GM12878 (cell line): ENCODE measurements around the gene GTSE1. TPM values are rescaled to one million over a fixed set of nuclear protein-coding genes. Genes with fewer than 3 reads are reported as not detected.

Experiments used
- ATAC-seq: fragments of 200-7000 bp; cut with Tn5 transposase; 3 replicates; pipeline ENCODE4 v1.9.1; 2020; ENCODE audit warnings: mild to moderate bottlenecking, moderate library complexity
- BruUV-seq: library from RNA; stranded (reverse); fragments of 400-500 nt; replicated peaks from 2 replicates; lab custom pipeline; 2021; lab: Mats Ljungman, UMichigan
- CTCF ChIA-PET: fragments of 300-600 bp; sonication (Branson Sonifier 250); formaldehyde crosslinking; extraction: SDS; loops from one replicate; lab custom pipeline; 2021; ENCODE audit warnings: inconsistent platforms; lab: Yijun Ruan, JAX
- POLR2A ChIA-PET: fragments of 350-600 bp; formaldehyde crosslinking; extraction: SDS; loops from one replicate; lab custom pipeline; 2021; ENCODE audit warnings: inconsistent platforms; lab: Charles Lee
- RAD21 ChIA-PET: fragments of 300-600 bp; sonication (Branson Sonifier 250); formaldehyde crosslinking; loops from one replicate; lab custom pipeline; 2023; ENCODE audit warnings: antibody characterized with exemption; ENCODE audit not compliant: unreplicated experiment; lab: Charles Lee
- SMC1A ChIA-PET: fragments of 300-600 bp; sonication (Branson Sonifier 250); formaldehyde crosslinking; loops from one replicate; lab custom pipeline; 2023; ENCODE audit not compliant: unreplicated experiment, uncharacterized antibody; lab: Charles Lee
- DNase-seq: peaks from one replicate; pipeline ENCODE4 v3.0.0-alpha.2; 2011; ENCODE audit warnings: low read depth, low spot score
- FAIRE-seq: peaks from 3 replicates; lab custom pipeline; 2011; peaks lifted over from hg19 to GRCh38; lab: Jason Lieb, UNC
- H2AFZ ChIP-seq: 2 replicates; pipeline ENCODE4 v1.6.0; 2011; ENCODE audit warnings: low read depth, low read length, control low read depth; ENCODE audit not compliant: control insufficient read depth
- H3K27ac ChIP-seq: 2 replicates; pipeline ENCODE4 v1.5.1; 2011; ENCODE audit warnings: control low read depth; ENCODE audit not compliant: control insufficient read depth, insufficient read depth
- H3K27me3 ChIP-seq, 2 experiments: replicated peaks in 1 of 2; 2 replicates each; pipeline versions ENCODE4 v1.6.0 to v1.6.1; 2011; ENCODE audit warnings: low read length in 1 of 2; ENCODE audit not compliant: control insufficient read depth in 2 of 2, insufficient read depth in 2 of 2
- H3K36me3 ChIP-seq, 2 experiments: 2 replicates each; pipeline ENCODE4 v1.5.1; 2011; ENCODE audit warnings: low read length in 1 of 2; ENCODE audit not compliant: control insufficient read depth in 2 of 2, insufficient read depth in 2 of 2
- H3K4me1 ChIP-seq: 2 replicates; pipeline ENCODE4 v1.6.1; 2011; ENCODE audit warnings: mild to moderate bottlenecking, low read length, moderate library complexity, mixed read lengths; ENCODE audit not compliant: control insufficient read depth, insufficient read depth
- H3K4me2 ChIP-seq: 2 replicates; pipeline ENCODE4 v1.6.0; 2011; ENCODE audit warnings: control low read depth; ENCODE audit not compliant: control insufficient read depth, insufficient read depth
- H3K4me3 ChIP-seq: fragments of 200-600 bp; sonication (generic); 2 replicates; pipeline ENCODE4 v1.5.1; 2016
- H3K79me2 ChIP-seq: 2 replicates; pipeline ENCODE4 v1.6.0; 2011; ENCODE audit warnings: low read length; ENCODE audit not compliant: control insufficient read depth, insufficient read depth
- H3K9ac ChIP-seq: 2 replicates; pipeline ENCODE4 v1.8.0; 2011; ENCODE audit warnings: low read length, control low read depth, mixed read lengths; ENCODE audit not compliant: control insufficient read depth, insufficient read depth
- H3K9me3 ChIP-seq: replicated peaks from 3 replicates; pipeline ENCODE4 v1.5.1; 2011; ENCODE audit warnings: mild to moderate bottlenecking, low read length; ENCODE audit not compliant: control insufficient read depth, insufficient read depth
- H4K20me1 ChIP-seq: 2 replicates; pipeline ENCODE4 v1.6.0; 2011; ENCODE audit not compliant: control insufficient read depth, insufficient read depth
- ATF7 ChIP-seq: fragments of 450-650 bp; IDR thresholded peaks from 2 replicates; pipeline ENCODE4 v1.6.1; 2016; ENCODE audit warnings: low read depth, mild to moderate bottlenecking
- BRCA1 ChIP-seq: IDR thresholded peaks from 2 replicates; pipeline ENCODE4 v1.6.1; 2011; ENCODE audit warnings: low read depth, low read length, improper control_type of control experiment
- FOXK2 ChIP-seq: fragments of 450-650 bp; IDR thresholded peaks from 2 replicates; pipeline ENCODE4 v1.6.1; 2017; ENCODE audit warnings: mild to moderate bottlenecking, moderate library complexity
- HCFC1 ChIP-seq: fragments of 150-350 bp; IDR thresholded peaks from 2 replicates; pipeline ENCODE4 v1.6.1; 2014; ENCODE audit warnings: low read length
- IRF4 ChIP-seq: IDR thresholded peaks from 2 replicates; pipeline ENCODE4 v1.6.1; 2011; ENCODE audit warnings: low read depth, low read length
- MEF2A ChIP-seq: IDR thresholded peaks from 2 replicates; pipeline ENCODE4 v1.6.1; 2011; ENCODE audit warnings: low read depth, mild to moderate bottlenecking, low read length, moderate library complexity; ENCODE audit not compliant: insufficient read depth
- PAX5 ChIP-seq: IDR thresholded peaks from 2 replicates; pipeline ENCODE4 v1.6.1; 2011; ENCODE audit warnings: low read depth, low read length, borderline replicate concordance
- RAD21 ChIP-seq: IDR thresholded peaks from 2 replicates; pipeline ENCODE4 v1.6.1; 2011; ENCODE audit warnings: mild to moderate bottlenecking, low read depth, low read length, moderate library complexity; ENCODE audit not compliant: insufficient read depth
- TAF1 ChIP-seq: IDR thresholded peaks from 2 replicates; pipeline ENCODE4 v1.6.1; 2011; ENCODE audit warnings: mild to moderate bottlenecking, low read depth, low read length, borderline replicate concordance
- ZNF207 ChIP-seq: fragments of 450-650 bp; IDR thresholded peaks from 2 replicates; pipeline ENCODE4 v1.6.1; 2014; ENCODE audit warnings: antibody characterized with exemption, mild to moderate bottlenecking, borderline replicate concordance
- ZSCAN29 ChIP-seq: fragments of 450-650 bp; IDR thresholded peaks from 2 replicates; pipeline ENCODE4 v1.6.1; 2017; ENCODE audit warnings: mild to moderate bottlenecking, moderate library complexity
- WGBS: methylation state at CpG from one replicate; pipeline ENCODE4 v1.1.6; 2016; ENCODE audit warnings: low lambda C conversion rate; ENCODE audit not compliant: insufficient replicate concordance, insufficient coverage; ENCODE audit errors: missing lambda C conversion rate; 5-methylcytosine and 5-hydroxymethylcytosine counted together
- in situ Hi-C: fragments of 300-500 bp; cut with MboI; formaldehyde crosslinking; loops from 9 replicates; pipeline ENCODE4 v1.14.3; 2018; ENCODE audit warnings: mixed read lengths
- intact Hi-C: fragments of 100-400 bp; cut with micrococcal nuclease; formaldehyde crosslinking; loops from one replicate; pipeline ENCODE4 v1.14.2; 2022; ENCODE audit not compliant: unreplicated experiment
- polyA plus RNA-seq, 11 experiments: library from polyadenylated mRNA; depleted of rRNA in 4 of 11; unstranded in 6 of 11; stranded (reverse) in 5 of 11; fragments of >200 nt; fragmentation: Nextera tagmentation in 4 of 11; fragmentation: Illumina TruSeq in 1 of 11; extraction: Ambion mirVana in 4 of 11; extraction: Trizol in 1 of 11; gene quantifications; 1 replicate in 1 of 11; 2 replicates in 10 of 11; pipeline versions ENCODE4 v1.2.1 to v1.2.3, GENCODE V29; 2011 to 2016; ENCODE audit warnings: inconsistent platforms in 2 of 11, missing spikeins in 2 of 11, low read depth in 1 of 11
- total RNA-seq, 4 experiments: library from RNA; depleted of rRNA in 3 of 4; stranded (reverse); fragments of >200 nt in 3 of 4; fragmentation: Illumina TruSeq in 1 of 4; extraction: Trizol in 1 of 4; gene quantifications; 2 replicates each; pipeline versions ENCODE4 v1.2.1 to v1.2.3, GENCODE V29; 2013 to 2021
- TF ChIP-seq, protein P1 (sequence below): fragments of 450-650 bp; IDR thresholded peaks from 2 replicates; pipeline ENCODE4 v1.6.1; 2018; ENCODE audit warnings: mild to moderate bottlenecking, low read depth, moderate library complexity; ENCODE audit not compliant: partially characterized antibody
- TF ChIP-seq, protein P2 (sequence below): fragments of 450-650 bp; IDR thresholded peaks from 2 replicates; pipeline ENCODE4 v1.6.1; 2017; ENCODE audit warnings: low read depth, mild to moderate bottlenecking, moderate library complexity
- TF ChIP-seq, protein P3 (sequence below): fragments of 150-350 bp; IDR thresholded peaks from 2 replicates; pipeline ENCODE4 v1.6.1; 2016; ENCODE audit warnings: low read depth, low read length
- TF ChIP-seq, protein P4 (sequence below): IDR thresholded peaks from 2 replicates; pipeline ENCODE4 v1.6.1; 2012; ENCODE audit warnings: low read depth, low read length, improper control_type of control experiment

GTSE1 gene
- total and polyA plus RNA-seq, 10 of the 15 experiments (the other 5 are each of a cell fraction or from before 2014, with no cell fraction given): 6.6 to 46.2 (median 32.3) TPM

DNA sequence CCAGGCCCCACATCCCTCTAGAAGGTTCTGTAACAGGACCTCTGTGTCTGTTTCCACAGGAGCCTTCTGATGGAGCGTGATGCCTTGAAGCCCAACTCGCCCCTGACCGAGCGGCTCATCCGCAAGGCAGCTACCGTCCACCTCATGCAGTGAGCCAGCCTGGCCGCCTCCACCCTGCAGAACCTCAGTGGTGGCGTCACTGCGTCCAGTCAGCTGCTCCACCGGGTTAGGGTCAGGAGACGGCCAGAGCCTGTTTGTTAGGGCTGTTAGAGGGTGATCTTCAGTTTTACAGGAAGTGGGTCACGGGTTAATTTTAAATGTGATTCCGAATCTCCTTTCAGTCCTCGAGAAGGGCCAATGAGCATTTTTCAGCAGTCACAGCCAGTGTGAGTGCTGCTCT, 3.9 kb upstream of the GTSE1 start (continued):
- TF ChIP-seq, protein P1, sequence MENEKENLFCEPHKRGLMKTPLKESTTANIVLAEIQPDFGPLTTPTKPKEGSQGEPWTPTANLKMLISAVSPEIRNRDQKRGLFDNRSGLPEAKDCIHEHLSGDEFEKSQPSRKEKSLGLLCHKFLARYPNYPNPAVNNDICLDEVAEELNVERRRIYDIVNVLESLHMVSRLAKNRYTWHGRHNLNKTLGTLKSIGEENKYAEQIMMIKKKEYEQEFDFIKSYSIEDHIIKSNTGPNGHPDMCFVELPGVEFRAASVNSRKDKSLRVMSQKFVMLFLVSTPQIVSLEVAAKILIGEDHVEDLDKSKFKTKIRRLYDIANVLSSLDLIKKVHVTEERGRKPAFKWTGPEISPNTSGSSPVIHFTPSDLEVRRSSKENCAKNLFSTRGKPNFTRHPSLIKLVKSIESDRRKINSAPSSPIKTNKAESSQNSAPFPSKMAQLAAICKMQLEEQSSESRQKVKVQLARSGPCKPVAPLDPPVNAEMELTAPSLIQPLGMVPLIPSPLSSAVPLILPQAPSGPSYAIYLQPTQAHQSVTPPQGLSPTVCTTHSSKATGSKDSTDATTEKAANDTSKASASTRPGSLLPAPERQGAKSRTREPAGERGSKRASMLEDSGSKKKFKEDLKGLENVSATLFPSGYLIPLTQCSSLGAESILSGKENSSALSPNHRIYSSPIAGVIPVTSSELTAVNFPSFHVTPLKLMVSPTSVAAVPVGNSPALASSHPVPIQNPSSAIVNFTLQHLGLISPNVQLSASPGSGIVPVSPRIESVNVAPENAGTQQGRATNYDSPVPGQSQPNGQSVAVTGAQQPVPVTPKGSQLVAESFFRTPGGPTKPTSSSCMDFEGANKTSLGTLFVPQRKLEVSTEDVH: no peak
- no peak for TF ChIP-seq HCFC1
- TF ChIP-seq ZNF207: no peak
- no peak for TF ChIP-seq PAX5
- TF ChIP-seq ZSCAN29: no peak
- TF ChIP-seq, protein P2, sequence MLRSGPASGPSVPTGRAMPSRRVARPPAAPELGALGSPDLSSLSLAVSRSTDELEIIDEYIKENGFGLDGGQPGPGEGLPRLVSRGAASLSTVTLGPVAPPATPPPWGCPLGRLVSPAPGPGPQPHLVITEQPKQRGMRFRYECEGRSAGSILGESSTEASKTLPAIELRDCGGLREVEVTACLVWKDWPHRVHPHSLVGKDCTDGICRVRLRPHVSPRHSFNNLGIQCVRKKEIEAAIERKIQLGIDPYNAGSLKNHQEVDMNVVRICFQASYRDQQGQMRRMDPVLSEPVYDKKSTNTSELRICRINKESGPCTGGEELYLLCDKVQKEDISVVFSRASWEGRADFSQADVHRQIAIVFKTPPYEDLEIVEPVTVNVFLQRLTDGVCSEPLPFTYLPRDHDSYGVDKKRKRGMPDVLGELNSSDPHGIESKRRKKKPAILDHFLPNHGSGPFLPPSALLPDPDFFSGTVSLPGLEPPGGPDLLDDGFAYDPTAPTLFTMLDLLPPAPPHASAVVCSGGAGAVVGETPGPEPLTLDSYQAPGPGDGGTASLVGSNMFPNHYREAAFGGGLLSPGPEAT: no peak
- no peak for TF ChIP-seq TAF1

DNA sequence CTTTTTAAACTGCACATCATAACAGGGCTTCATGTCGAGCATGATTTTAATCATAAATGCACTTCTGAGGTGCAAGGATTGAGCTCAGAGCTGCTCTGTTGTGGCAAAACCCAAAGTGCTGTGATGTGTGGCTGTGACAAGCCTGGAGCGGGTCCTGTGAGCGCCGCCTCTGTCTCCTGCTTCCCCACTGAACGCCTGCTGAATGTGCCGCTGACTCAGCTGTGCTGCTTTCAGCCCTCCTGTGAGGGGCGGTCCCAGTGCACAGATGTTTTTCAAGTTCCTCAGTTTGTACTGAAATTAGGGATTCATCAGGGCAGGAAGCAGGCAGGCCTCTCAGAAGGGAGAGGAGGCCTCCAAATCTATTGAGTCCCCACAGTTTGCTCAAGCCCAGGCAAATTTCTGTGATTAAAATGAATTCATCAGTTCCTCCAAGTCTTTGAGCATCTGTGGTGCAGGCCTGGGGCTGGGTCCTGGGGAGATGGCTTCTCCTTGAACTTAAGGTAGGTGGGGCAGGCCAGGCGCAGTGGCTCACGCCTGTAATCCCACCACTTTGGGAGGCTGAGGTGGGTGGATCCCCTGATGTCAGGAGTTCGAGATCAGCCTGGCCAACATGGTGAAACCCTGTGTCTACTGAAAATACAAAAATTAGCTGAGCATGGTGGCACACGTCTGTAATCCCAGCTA, 3.0 kb upstream of the GTSE1 start:
- ChIA-PET POLR2A (no interaction called here), CTCF (no interaction called here), RAD21 (no interaction called here), SMC1A (no interaction called here)
- no peaks in the 10 kb centered on the region for H4K20me1 ChIP-seq
- H3K4me3 ChIP-seq: no peak overlapping the region
- peaks cover 0 to 4% of the 10 kb centered on the region in 2 experiments; a peak in 3 of 4 replicates for H3K36me3 ChIP-seq
- BruUV-seq: no TSS peak
- in situ Hi-C loops: no loop called here
- H3K79me2 ChIP-seq: peaks cover 23% of the 10 kb centered on the region
- ATAC-seq: no peak
- no peak for FAIRE-seq
- H3K4me1 ChIP-seq: peaks cover 32% of the 10 kb centered on the region
- no peak overlapping the region for H3K9ac ChIP-seq
- no peaks in the 10 kb centered on the region; the same call in 2 of the 3 replicates for H3K9me3 ChIP-seq
- H3K27me3 ChIP-seq: no peaks in the 10 kb centered on the region
- H2AFZ ChIP-seq: no peak overlapping the region
- no peak overlapping the region for H3K27ac ChIP-seq
- no peak for DNase-seq
- H3K4me2 ChIP-seq: peak overlapping the region; percentile 25; the same call in 1 of the 2 replicates
- WGBS: 91% methylated on average over 11 of the region's 11 CpGs
- intact Hi-C loops: no loop called here
- no peak for TF ChIP-seq MEF2A
- no peak for TF ChIP-seq IRF4
- TF ChIP-seq RAD21: no peak
- TF ChIP-seq FOXK2: no peak
- TF ChIP-seq, protein P3, sequence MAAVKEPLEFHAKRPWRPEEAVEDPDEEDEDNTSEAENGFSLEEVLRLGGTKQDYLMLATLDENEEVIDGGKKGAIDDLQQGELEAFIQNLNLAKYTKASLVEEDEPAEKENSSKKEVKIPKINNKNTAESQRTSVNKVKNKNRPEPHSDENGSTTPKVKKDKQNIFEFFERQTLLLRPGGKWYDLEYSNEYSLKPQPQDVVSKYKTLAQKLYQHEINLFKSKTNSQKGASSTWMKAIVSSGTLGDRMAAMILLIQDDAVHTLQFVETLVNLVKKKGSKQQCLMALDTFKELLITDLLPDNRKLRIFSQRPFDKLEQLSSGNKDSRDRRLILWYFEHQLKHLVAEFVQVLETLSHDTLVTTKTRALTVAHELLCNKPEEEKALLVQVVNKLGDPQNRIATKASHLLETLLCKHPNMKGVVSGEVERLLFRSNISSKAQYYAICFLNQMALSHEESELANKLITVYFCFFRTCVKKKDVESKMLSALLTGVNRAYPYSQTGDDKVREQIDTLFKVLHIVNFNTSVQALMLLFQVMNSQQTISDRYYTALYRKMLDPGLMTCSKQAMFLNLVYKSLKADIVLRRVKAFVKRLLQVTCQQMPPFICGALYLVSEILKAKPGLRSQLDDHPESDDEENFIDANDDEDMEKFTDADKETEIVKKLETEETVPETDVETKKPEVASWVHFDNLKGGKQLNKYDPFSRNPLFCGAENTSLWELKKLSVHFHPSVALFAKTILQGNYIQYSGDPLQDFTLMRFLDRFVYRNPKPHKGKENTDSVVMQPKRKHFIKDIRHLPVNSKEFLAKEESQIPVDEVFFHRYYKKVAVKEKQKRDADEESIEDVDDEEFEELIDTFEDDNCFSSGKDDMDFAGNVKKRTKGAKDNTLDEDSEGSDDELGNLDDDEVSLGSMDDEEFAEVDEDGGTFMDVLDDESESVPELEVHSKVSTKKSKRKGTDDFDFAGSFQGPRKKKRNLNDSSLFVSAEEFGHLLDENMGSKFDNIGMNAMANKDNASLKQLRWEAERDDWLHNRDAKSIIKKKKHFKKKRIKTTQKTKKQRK: no peak
- no peak for TF ChIP-seq ATF7
- TF ChIP-seq BRCA1: no peak
- TF ChIP-seq, protein P4, sequence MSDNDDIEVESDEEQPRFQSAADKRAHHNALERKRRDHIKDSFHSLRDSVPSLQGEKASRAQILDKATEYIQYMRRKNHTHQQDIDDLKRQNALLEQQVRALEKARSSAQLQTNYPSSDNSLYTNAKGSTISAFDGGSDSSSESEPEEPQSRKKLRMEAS: no peak
